Measurements from ENCODE around the gene C19orf25.

The C19orf25 gene

DNA sequence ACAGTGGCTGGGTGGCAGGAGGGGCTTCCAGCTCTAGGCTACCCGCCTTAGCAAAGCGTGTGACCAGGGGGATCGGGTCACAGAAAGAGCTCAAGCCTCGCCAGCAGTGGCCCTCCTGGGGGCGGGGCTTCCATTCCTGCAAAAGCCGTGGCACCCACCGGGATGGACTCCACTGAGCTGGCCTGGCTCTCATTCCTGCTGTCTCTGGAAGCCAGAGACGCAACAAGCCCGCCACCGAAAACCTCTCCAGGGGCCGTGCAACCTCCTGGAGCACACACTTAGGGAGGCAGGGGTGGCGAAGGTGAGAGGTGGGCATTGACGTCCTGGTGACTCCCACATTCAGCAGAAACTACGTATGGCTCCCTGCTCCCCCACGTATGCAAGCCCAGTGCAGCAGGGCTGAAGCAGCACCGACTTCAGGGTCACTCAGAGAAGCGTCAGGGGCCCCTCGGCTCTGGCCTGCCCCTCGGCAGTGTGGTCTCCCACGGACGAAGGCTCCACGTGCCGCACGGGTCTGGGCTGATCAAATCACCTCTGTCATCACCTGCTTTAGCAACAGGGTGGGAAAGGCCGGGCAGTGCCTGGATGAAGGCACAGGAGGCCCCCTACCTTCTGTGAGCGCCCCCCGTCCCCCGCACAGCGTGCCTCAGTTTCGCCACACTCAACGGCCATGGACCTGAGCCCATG is 3.1 kb downstream of the C19orf25 start:
- no peaks in the 10 kb centered on the region for H3K36me3 ChIP-seq (replicated peaks)
- H3K4me3 ChIP-seq (ENCODE audit: low read depth, low read length) = no peak overlapping the region
- H3K27ac ChIP-seq = no peak overlapping the region
- no peak for DNase-seq
- peaks cover 13% of the 10 kb centered on the region for H3K27me3 ChIP-seq (replicated peaks)
- in situ Hi-C loops (cut with HindIII; ENCODE audit: low pct_ligation_motif_present, low sequenced_read_pairs) = no loop called here
- TF ChIP-seq, protein P1, sequence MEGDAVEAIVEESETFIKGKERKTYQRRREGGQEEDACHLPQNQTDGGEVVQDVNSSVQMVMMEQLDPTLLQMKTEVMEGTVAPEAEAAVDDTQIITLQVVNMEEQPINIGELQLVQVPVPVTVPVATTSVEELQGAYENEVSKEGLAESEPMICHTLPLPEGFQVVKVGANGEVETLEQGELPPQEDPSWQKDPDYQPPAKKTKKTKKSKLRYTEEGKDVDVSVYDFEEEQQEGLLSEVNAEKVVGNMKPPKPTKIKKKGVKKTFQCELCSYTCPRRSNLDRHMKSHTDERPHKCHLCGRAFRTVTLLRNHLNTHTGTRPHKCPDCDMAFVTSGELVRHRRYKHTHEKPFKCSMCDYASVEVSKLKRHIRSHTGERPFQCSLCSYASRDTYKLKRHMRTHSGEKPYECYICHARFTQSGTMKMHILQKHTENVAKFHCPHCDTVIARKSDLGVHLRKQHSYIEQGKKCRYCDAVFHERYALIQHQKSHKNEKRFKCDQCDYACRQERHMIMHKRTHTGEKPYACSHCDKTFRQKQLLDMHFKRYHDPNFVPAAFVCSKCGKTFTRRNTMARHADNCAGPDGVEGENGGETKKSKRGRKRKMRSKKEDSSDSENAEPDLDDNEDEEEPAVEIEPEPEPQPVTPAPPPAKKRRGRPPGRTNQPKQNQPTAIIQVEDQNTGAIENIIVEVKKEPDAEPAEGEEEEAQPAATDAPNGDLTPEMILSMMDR (IDR thresholded peaks at IDR 0.05; ENCODE audit: low read depth, low read length, missing control alignments) = no peak

GRCh38 chr19:1474765-1475351 is 4.2 kb downstream of the C19orf25 start:
- Histone ChIP-seq H3K36me3 (replicated peaks) (no peaks in the 10 kb centered on the region), H3K27me3 (replicated peaks) (peaks cover 23% of the 10 kb centered on the region), H3K4me3 (ENCODE audit: low read depth, low read length) (no peak overlapping the region), H3K27ac (no peak overlapping the region)
- TF ChIP-seq, protein P1 (IDR thresholded peaks at IDR 0.05; ENCODE audit: low read depth, low read length, missing control alignments) = no peak
- in situ Hi-C loops (cut with HindIII; ENCODE audit: low pct_ligation_motif_present, low sequenced_read_pairs) = loop anchor here (5.0 kb wide), 1 partner anchor 193 kb away; no protein-coding TSS in a partner anchor
- no peak for DNase-seq

DNA sequence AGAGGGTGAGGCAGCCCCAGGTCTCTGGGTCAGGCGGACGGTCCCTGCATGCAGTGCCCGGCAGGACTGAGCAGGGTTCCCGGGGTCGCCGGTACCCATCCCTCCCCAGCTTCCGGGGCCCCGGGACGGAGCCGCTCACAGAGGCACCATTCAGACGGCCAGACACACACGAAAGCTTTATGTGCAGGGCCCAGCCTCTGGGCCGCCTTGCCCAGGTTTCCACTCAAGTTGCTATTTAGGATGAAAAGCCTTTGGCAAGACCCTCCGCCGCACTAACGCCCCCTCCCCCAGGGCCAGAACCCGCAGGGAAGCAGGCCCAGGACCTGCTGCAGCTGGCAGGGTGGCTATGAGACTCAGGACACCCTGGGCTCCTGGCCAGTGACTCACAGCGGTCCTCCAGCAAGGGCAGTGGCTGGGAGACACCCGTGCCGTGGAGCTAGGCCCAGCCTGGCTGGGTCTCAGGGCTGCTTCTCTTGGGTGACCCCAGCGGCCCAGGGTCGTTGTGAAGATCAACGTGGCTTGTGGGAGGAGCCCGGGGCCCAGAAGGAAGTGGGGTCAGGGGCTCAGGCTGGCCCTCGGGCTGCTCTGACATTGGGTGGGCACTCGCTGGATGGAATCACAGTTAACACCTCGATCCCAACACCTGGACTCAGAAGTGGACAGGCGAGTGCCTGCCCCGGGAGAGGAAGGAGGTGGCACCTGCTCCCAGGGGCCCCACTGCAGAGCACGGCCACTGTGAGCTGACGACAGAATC is 4.8 kb downstream of the C19orf25 start:
- DNase-seq = no peak
- in situ Hi-C loops (cut with HindIII; ENCODE audit: low pct_ligation_motif_present, low sequenced_read_pairs) = loop anchor here (5.0 kb wide), 1 partner anchor 192 kb away; no protein-coding TSS in a partner anchor
- Histone ChIP-seq H3K4me3 (ENCODE audit: low read depth, low read length) (no peak overlapping the region), H3K27me3 (replicated peaks) (peaks cover 27% of the 10 kb centered on the region), H3K36me3 (replicated peaks) (no peaks in the 10 kb centered on the region), H3K27ac (no peak overlapping the region)
- TF ChIP-seq, protein P1 (IDR thresholded peaks at IDR 0.05; ENCODE audit: low read depth, low read length, missing control alignments) = no peak

GRCh38 chr19:1473085-1473851 is 5.7 kb downstream of the C19orf25 start:
- peaks cover 34% of the 10 kb centered on the region for H3K27me3 ChIP-seq (replicated peaks)
- TF ChIP-seq, protein P1 (IDR thresholded peaks at IDR 0.05; ENCODE audit: low read depth, low read length, missing control alignments) = no peak
- no peak overlapping the region for H3K27ac ChIP-seq
- DNase-seq = no peak
- no peak overlapping the region for H3K4me3 ChIP-seq (ENCODE audit: low read depth, low read length)
- in situ Hi-C loops (cut with HindIII; ENCODE audit: low pct_ligation_motif_present, low sequenced_read_pairs) = loop anchor here (5.0 kb wide), 1 partner anchor 191 kb away; no protein-coding TSS in a partner anchor
- no peaks in the 10 kb centered on the region for H3K36me3 ChIP-seq (replicated peaks)

GRCh38 chr19:1472231-1473084 is 6.6 kb downstream of the C19orf25 start:
- in situ Hi-C loops (cut with HindIII; ENCODE audit: low pct_ligation_motif_present, low sequenced_read_pairs) = loop anchor here (5.0 kb wide), 1 partner anchor 190 kb away; no protein-coding TSS in a partner anchor
- Histone ChIP-seq H3K4me3 (ENCODE audit: low read depth, low read length) (no peak overlapping the region), H3K27ac (no peak overlapping the region), H3K27me3 (replicated peaks) (peaks cover 42% of the 10 kb centered on the region), H3K36me3 (replicated peaks) (no peaks in the 10 kb centered on the region)
- no peak for DNase-seq
- TF ChIP-seq, protein P1 (IDR thresholded peaks at IDR 0.05; ENCODE audit: low read depth, low read length, missing control alignments) = no peak
